ENCODE measurements around the gene CDC25B. TPM values are rescaled to one million over a fixed set of nuclear protein-coding genes. Genes with fewer than 3 reads are reported as not detected.

The CDC25B gene
- total RNA-seq, 3 donors from 2014 or later: 32.8 to 40.8 (median 34.7) TPM

DNA sequence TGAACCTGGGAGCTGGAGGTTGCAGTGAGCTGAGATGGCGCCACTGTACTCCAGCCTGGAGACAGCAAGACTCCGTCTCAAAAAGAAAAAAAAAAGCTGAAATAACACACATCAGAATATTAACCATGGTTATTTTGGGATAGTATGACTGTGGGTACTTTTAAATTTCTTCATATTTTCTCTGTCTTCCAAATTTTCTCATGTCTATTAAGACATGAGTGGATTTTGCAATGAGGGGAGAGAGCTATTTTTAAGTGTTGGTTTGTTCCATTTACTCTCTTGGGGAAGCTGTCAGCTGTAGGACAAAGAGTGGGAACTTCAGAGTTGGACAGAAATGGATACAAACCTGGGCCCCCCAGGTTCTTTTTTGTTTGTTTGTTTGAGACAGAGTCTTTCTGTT is 38.8 kb upstream of the CDC25B start:
- H3K27me3 Mint-ChIP-seq (ENCODE audit: low read depth): no peaks in the 10 kb centered on the region
- ATAC-seq: no peak
- H3K36me3 Mint-ChIP-seq (ENCODE audit: insufficient read depth): peaks cover 11% of the 10 kb centered on the region
- DNase-seq: no peak
- no peaks in the 10 kb centered on the region for H3K9me3 Mint-ChIP-seq
- H3K4me3 Mint-ChIP-seq: no peak overlapping the region
- H3K4me1 Mint-ChIP-seq (ENCODE audit: low read depth): peaks cover 6% of the 10 kb centered on the region

DNA sequence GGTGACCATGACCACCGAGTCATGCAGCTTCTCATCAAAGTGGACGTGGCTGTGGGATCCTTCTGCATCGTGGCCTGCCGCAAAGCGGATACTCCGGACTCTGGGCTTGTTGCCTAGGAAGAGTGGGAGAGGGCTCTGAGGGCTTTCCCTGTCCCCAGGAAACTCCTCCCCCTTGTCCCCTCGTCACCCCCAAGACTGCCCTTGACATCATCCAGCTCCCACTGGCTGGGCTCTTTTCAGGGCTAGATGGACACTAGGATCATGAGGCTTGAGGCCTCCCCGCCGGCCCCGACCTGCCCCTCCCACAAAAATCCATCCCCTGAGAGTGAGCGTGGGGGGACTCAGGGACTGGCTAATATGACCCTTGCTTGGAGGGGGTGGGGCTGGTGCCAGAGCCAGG is 37.5 kb upstream of the CDC25B start:
- H3K9me3 Mint-ChIP-seq: no peaks in the 10 kb centered on the region
- H3K4me1 Mint-ChIP-seq (ENCODE audit: low read depth): no peaks in the 10 kb centered on the region
- ATAC-seq (no peak), DNase-seq (no peak)
- H3K27me3 Mint-ChIP-seq (ENCODE audit: low read depth): no peaks in the 10 kb centered on the region
- H3K36me3 Mint-ChIP-seq (ENCODE audit: insufficient read depth): peaks cover 11% of the 10 kb centered on the region
- H3K4me3 Mint-ChIP-seq: no peak overlapping the region

DNA sequence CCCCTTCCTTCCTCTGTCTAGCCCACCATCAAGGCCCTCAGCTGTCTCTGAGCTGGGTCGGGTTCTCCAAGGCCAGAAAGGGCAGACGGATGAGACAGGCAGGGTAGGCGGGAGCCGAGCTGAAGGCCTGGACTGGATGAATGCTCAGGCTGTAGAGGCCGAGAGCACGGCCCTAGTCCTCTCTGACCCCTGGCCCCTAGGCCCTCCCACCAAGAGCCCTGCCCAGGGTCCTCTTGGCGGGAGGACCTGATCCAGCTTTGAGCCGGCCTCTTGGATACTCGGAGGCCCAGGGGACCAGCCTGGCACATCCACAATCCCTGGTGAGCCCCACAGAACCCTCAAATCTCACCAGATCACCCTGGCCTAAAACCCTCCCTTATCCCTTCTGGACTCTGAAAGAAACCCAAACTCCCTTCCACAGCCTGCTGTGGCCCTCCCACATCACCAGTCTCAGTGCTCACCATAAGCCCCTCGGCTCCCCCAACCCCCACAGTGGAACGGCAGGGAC is 36.7 kb upstream of the CDC25B start:
- no peak for ATAC-seq
- Mint-ChIP-seq H3K9me3 (no peaks in the 10 kb centered on the region), H3K27me3 (ENCODE audit: low read depth) (no peaks in the 10 kb centered on the region), H3K4me1 (ENCODE audit: low read depth) (no peaks in the 10 kb centered on the region), H3K4me3 (no peak overlapping the region), H3K36me3 (ENCODE audit: insufficient read depth) (peaks cover 11% of the 10 kb centered on the region)
- DNase-seq: no peak

DNA sequence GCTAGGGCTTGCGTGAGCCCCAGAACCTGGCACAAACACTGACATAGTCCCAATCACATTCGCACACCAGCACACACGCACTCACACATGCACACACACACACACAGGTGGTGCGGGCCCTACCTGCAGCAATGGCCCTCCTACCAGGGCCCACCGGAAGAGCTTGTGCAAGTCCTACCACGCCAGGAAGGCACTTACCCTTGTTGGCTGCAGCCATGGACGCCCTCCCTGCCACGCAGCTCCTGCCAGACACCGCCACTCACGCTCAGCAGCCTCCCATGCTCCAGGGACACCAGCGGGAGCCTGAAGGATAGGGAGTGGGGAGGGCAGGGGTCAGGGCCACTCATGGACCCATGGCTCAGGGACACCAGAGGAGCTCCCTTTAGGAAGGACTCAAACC is 36.2 kb upstream of the CDC25B start:
- DNase-seq (no peak), ATAC-seq (no peak)
- no peak overlapping the region for H3K4me3 Mint-ChIP-seq
- no peaks in the 10 kb centered on the region for H3K9me3 Mint-ChIP-seq
- no peaks in the 10 kb centered on the region for H3K4me1 Mint-ChIP-seq (ENCODE audit: low read depth)
- H3K36me3 Mint-ChIP-seq (ENCODE audit: insufficient read depth): peaks cover 11% of the 10 kb centered on the region
- H3K27me3 Mint-ChIP-seq (ENCODE audit: low read depth): no peaks in the 10 kb centered on the region

DNA sequence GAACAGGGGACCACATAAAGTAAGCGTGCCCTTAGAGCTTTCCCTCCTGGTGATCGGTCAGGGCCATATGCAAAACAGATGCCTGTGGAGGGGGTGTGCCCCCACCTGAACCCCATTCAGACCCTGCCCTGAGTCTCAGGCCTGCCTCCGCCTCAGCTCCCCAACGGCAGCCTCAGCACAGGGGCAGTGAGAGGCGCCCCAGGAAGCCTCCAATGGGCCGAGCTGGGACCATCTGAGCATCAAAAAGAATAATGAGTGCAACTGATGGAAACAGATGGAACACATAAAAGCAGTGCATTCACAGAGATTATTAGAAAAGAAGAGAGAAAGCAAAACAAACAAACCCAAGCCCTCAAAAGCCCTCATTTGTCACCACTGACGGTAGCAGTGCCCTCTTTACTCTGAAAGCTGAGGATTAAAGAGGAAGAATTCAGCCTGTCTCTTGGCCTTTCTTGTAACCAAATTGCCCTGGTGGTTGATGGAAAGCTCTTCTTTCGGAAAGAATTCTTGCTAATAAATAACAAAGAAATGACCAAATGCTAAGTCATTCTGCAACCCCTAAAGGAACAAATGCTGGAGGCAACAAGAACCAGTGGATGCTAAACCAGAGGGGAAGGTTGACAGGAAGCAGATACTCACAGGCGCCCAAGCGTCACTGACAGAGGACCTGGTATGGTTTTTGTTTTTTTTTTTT is 35.3 kb upstream of the CDC25B start:
- peaks cover under 1% of the 10 kb centered on the region for H3K4me1 Mint-ChIP-seq (ENCODE audit: low read depth)
- DNase-seq: no peak
- no peaks in the 10 kb centered on the region for H3K27me3 Mint-ChIP-seq (ENCODE audit: low read depth)
- no peak overlapping the region for H3K4me3 Mint-ChIP-seq
- H3K36me3 Mint-ChIP-seq (ENCODE audit: insufficient read depth): peaks cover 11% of the 10 kb centered on the region
- H3K9me3 Mint-ChIP-seq: no peaks in the 10 kb centered on the region
- no peak for ATAC-seq

DNA sequence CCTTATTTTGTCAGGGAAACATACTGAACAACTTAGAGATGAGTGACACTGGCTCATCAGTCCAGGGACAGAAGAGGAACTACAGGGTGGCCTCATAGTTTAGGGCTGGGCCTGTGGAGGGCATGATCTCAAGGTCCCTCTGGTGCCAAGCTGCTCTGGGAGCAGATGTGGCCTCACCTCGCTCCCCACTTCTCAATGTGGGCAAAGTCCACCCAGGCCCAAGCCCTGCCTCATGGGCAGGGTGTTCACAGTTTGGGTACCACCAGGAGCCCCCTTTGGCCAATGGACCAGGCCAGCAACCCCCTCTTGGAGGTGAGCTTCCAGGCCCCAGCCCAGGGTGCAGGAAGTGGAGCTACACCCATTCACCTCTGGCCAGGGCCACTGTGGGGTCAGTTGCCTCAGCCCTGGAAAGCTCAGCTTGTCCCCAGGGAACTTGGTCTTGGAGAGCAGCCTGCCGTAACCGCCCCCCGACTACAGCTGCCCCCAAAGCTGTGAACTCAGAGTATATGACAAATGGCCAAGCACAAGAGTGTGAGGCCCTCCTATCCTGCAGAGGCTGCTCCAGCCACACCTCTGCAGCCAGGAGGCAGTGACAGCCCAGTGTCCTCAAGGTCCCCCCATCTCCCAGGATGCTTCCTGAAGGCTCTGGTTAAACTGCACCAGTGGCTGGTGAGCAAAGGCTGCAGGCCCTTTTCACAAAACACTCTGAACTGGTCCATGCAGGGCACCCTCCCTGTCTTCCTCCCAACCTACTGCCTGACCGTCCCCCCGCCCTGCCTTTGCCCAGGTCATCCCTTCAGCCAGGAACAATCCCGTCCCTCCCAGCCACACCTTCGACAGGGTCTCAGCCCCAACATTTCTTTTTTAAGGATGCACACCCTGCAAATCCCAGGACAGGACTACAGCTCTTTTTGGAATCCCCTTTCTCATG is 32.2 kb upstream of the CDC25B start:
- Mint-ChIP-seq H3K4me1 (ENCODE audit: low read depth) (peaks cover 17% of the 10 kb centered on the region), H3K27me3 (ENCODE audit: low read depth) (no peaks in the 10 kb centered on the region), H3K4me3 (no peak overlapping the region), H3K36me3 (ENCODE audit: insufficient read depth) (peaks cover 3% of the 10 kb centered on the region), H3K9me3 (no peaks in the 10 kb centered on the region)
- DNase-seq (no peak), ATAC-seq (no peak)

DNA sequence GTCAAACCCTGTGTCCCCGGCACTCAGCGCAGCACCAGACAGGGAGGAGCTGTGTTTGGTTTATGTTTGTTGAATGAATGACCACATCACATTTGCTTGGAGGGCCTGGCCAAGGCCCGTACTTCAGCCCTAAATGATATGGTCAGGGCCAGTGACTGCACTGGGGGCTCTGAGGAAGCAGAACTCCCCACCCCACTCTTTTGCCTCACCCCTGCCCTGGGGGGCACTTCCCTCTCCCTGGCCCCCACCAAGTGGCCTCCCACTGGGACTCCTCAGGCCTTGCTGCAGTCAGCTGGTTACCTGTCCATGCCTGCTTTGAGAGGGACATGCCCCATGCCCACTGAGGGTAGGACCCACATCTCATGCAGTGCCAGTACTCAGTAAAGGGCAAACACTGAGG is 31.5 kb upstream of the CDC25B start:
- Mint-ChIP-seq H3K4me1 (ENCODE audit: low read depth) (peaks cover 20% of the 10 kb centered on the region), H3K27me3 (ENCODE audit: low read depth) (no peaks in the 10 kb centered on the region), H3K4me3 (no peak overlapping the region), H3K9me3 (no peaks in the 10 kb centered on the region), H3K36me3 (ENCODE audit: insufficient read depth) (peaks cover 3% of the 10 kb centered on the region)
- DNase-seq (no peak), ATAC-seq (no peak)

DNA sequence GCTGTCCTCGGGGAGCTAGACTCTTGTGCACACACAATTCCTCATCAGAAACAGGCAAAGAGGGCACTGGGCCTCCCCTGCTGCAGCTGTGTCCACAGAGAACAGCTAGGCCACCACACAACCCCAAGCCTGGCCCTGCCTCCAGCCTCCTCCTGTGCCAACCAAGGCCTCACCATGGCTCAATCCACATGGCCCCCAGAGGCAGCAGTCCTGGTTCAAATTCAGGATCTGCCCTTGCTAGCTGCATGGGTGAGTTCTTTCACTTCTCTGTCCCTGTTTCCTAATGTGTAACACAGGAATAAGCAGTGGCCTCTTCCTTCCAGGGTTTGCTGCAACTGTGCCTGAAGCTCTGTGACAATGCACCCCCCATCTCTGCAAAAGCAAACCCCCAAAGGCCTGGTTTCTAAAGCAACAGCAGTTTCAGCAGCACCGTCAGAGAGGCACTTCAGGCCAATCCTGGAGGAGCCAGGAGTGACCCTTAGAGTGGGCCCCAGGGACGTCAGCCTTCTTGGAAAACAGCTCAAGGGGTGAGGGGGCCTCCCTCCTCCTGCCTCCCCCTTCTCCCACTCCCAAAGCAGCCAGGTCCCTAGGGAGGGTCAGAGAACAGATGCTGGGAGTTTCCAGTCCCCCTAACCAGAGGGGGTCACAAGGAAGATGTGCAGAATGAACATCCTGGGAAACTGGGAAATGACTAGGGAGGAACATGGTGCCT is 30.8 kb upstream of the CDC25B start:
- no peaks in the 10 kb centered on the region for H3K27me3 Mint-ChIP-seq (ENCODE audit: low read depth)
- H3K4me3 Mint-ChIP-seq: peak overlapping the region; percentile 37
- ATAC-seq: no peak
- peaks cover 20% of the 10 kb centered on the region for H3K4me1 Mint-ChIP-seq (ENCODE audit: low read depth)
- no peaks in the 10 kb centered on the region for H3K9me3 Mint-ChIP-seq
- H3K36me3 Mint-ChIP-seq (ENCODE audit: insufficient read depth): peaks cover 3% of the 10 kb centered on the region
- no peak for DNase-seq

DNA sequence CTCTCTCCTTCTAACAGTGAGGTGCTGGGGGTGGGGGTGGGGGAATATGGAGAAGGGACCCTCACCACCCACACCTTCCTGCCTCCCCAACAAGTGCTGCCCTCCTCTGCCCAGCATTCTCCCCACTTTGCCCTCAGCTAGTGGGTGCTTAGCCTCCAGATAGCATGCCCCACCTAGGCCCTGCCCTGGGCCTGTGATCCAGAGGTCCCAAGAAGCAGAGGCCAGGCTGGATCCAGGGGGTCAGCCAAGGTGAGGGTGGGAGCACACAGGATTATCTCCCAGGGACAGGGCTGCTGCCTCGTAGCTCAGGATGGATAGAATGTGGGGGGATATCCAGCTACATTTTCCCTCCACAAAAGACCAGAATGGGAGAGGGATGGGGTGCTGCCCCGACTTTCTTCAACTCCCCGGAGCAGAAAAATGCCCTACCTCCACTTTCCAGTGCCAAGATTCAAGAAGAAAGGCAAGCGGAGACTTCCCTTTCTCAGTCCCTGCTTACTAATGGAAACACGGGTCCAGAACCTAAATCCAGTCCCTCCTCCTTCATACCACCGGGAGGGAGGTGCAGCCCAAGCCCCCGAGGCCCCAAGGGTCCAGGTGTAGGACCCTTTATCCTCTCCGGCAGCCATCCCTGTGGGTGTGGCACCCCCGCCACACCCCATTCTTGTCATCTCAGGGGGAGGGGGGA is 29.5 kb upstream of the CDC25B start:
- H3K9me3 Mint-ChIP-seq: no peaks in the 10 kb centered on the region
- ATAC-seq (no peak), DNase-seq (no peak)
- H3K36me3 Mint-ChIP-seq (ENCODE audit: insufficient read depth): peaks cover 2% of the 10 kb centered on the region
- no peaks in the 10 kb centered on the region for H3K27me3 Mint-ChIP-seq (ENCODE audit: low read depth)
- H3K4me3 Mint-ChIP-seq: peak overlapping the region; percentile 87
- H3K4me1 Mint-ChIP-seq (ENCODE audit: low read depth): peaks cover 20% of the 10 kb centered on the region

DNA sequence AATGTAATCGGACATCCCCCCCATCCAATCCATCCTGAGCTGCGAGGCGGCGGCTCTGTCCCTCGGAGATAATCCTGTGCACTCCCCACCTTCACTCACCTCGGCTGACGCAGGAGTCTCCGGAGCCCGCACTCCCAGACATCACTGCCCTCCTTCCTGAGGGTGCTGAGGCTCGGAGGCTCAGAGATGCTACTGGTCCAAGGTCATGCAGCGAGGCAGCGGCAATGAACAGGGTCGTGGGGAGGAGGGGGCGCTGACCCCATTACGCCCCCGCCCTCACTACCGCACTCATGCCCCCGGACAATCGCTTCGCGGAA is 29.0 kb upstream of the CDC25B start:
- Mint-ChIP-seq H3K4me1 (ENCODE audit: low read depth) (peaks cover 20% of the 10 kb centered on the region), H3K9me3 (no peaks in the 10 kb centered on the region), H3K4me3 (peak overlapping the region; percentile 87), H3K27me3 (ENCODE audit: low read depth) (no peaks in the 10 kb centered on the region), H3K36me3 (ENCODE audit: insufficient read depth) (no peaks in the 10 kb centered on the region)
- DNase-seq (no peak), ATAC-seq (peak in 1 of 2 donors; percentile 12)

DNA sequence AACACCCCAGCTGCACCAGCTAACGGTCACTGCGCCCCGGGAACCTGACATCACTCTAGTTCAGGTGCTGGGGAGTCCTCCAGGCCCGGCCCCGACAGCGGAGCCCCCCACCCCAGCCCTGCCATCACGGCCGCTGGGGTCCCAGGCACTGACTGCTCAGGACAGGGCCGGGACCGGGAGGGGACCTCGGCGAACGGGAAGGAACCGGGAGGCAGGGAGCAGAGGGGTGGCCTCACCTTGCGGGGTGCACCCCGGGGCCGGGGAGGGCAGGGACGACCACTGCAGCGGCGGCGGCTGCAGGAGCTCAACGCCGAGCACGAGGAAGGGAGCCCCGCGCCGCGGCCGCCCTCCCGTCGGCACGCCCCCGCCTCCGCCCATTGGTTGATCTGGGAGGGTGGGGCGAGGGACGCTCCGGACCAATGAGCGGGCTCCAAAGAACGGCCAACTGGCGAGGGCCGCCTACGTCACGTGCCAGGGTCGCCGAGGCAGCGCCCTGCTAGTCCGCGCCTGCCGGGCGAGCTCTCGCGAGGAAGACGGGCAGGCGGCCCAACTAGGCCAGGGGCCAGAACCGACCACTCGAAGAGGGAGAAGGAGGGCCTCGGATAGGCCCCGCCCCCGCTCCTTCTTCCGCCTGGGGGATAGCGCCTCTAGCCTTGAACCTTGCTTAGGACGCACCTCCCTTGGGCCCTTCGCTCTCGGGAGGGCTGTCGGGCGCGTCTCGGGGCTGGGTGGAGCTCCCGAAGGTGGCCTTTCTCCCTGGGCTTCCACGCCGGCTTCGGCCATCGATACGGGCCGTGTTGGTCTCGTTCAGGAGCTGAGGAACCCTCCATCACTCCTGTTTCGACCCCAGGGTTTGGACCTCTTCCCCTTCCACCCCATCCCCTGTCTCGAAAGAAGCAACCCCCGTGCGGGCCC is 28.4 kb upstream of the CDC25B start, which contains the start of gene ADISSP:
Gene ADISSP, minus strand, starts transcription at position 327 of the 915 bp plus-strand sequence. CDS start 7,653 bp downstream, outside the sequence.
- ATAC-seq (peak; percentile 88 to 90), DNase-seq (peak; percentile 95)
- Mint-ChIP-seq H3K4me3 (peak within 1 kb of the TSS; percentile 87), H3K36me3 (ENCODE audit: insufficient read depth) (no peaks in the 10 kb centered on the region), H3K4me1 (ENCODE audit: low read depth) (peaks cover 20% of the 10 kb centered on the region), H3K9me3 (no peaks in the 10 kb centered on the region), H3K27me3 (ENCODE audit: low read depth) (no peaks in the 10 kb centered on the region)

DNA sequence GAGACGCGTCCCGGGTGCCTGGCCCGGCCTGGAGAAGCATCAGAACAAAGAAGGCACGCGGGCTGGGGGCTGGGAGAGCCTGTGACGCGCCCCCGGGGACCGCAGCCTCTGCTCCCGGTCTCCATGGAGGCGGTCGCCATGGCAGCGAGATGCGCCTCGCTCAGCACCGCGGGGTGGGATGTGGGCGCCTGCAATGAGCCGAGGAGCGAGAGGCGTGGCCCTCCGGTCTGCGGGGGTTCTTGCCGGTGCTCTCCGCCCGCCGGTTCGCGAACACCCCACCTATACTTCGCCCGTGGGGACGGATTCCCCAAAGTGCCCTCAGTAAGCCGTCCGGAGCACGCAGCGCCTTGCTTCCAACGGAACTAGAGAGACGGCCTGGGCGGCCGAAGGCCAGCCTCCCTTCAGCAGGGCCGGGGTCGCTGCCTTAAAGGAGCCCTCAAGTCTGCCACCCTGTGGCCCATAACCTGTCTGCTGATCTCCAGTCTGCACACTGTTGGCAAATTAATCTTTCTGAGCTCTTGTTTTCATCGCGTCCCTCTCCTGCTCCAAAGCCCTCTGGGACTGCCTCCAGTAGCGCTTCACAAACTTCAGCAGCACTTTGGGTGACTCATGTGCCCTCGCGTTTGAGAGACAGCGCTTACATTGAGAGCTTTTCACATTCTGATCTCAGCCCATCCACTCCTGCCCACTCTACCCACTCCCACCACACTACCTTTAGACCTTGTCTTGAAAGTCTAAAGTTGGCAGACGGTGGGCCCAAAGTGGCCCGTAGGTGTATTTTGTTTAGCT is 27.6 kb upstream of the CDC25B start:
- ATAC-seq (peak; percentile 64 to 67), DNase-seq (peak; percentile 78)
- H3K36me3 Mint-ChIP-seq (ENCODE audit: insufficient read depth): no peaks in the 10 kb centered on the region
- H3K9me3 Mint-ChIP-seq: no peaks in the 10 kb centered on the region
- H3K4me3 Mint-ChIP-seq: peak overlapping the region; percentile 87
- peaks cover 20% of the 10 kb centered on the region for H3K4me1 Mint-ChIP-seq (ENCODE audit: low read depth)
- no peaks in the 10 kb centered on the region for H3K27me3 Mint-ChIP-seq (ENCODE audit: low read depth)

Data from activated T-cell treated with anti-CD3 and anti-CD28 coated beads, Interleukin-2, amount 50 U/mL, for 4 hours (primary cell).